ENCODE results near the gene DLX4. TPM values are rescaled to one million over a fixed set of nuclear protein-coding genes. Genes with fewer than 3 reads are reported as not detected.
A peak's percentile ranks its signal among the peaks of the same experiment; 100 is the strongest.

The DLX4 gene
- total and polyA plus RNA-seq, 12 donors: 0.10 to 0.96 (median 0.27) TPM; not detected in 3

DNA sequence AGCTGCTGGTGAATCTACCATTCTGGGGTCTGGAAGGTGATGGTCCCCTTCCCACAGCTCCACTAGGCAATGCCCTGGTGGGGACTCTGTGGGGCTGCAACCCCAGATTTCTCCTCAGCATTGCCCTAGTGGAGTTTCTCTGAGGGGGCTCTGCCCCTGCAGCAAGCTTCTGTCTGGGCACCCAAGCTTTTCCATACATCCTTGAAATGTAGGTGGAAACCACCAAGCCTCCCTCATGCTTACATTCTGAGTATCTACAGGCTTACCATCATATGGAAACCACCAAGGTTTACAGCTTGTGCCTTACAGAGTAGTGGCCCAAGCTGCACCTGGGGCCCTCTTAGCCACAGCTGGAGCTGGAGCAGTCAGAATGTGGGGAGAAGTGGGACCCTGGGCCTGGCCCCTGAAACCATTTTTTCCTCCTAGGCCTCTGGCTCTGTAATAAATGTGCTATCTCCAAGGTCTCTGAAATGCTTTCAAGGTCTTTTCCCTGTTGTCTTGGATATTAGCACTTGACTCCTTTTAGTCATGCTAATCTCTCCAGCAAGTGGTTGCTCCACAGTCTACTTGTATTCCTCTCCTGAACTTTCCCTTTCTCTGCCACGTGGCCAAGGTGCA, 45.6 kb downstream of the DLX4 start:
- intact Hi-C loops (cut with DNase I): no loop called here
- Histone ChIP-seq H3K4me3 (no peak overlapping the region), H3K27me3 (no peaks in the 10 kb centered on the region), H3K36me3 (replicated peaks in 1 of 2) (no peaks in the 10 kb centered on the region), H3K9me3 (replicated peaks in 1 of 3) (no peaks in the 10 kb centered on the region), H3K27ac (no peak overlapping the region), H3K4me1 (replicated peaks in 1 of 2) (no peaks in the 10 kb centered on the region)
- DNase-seq: no peak
- 45 to 70% (median 56%) methylated on average over 1 of the region's 1 CpG for WGBS, 4 donors
- TF ChIP-seq POLR2A (IDR thresholded peaks at IDR 0.05): no peak
- TF ChIP-seq, protein P1, sequence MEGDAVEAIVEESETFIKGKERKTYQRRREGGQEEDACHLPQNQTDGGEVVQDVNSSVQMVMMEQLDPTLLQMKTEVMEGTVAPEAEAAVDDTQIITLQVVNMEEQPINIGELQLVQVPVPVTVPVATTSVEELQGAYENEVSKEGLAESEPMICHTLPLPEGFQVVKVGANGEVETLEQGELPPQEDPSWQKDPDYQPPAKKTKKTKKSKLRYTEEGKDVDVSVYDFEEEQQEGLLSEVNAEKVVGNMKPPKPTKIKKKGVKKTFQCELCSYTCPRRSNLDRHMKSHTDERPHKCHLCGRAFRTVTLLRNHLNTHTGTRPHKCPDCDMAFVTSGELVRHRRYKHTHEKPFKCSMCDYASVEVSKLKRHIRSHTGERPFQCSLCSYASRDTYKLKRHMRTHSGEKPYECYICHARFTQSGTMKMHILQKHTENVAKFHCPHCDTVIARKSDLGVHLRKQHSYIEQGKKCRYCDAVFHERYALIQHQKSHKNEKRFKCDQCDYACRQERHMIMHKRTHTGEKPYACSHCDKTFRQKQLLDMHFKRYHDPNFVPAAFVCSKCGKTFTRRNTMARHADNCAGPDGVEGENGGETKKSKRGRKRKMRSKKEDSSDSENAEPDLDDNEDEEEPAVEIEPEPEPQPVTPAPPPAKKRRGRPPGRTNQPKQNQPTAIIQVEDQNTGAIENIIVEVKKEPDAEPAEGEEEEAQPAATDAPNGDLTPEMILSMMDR (IDR thresholded peaks at IDR 0.05): no peak

DNA sequence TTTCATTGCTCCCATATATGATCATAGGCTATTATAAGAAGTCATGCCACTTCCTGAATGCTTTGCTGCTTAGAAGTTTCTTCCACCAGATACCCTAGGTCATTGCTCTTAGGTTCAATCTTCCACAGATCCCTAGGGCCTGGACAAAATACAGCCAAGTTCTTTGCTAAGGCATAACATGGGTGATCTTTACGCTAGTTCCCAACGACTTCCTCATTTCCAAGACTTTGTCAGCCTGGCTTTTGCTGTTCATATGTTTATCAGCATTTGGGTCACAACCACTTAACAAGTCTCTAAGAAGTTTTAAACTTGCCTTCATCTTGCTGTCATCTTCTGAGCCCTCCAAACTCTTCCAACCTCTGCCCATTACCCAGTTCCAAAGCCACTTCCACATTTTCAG, 46.2 kb downstream of the DLX4 start:
- 84 to 93% (median 90%) methylated on average over 2 of the region's 2 CpGs for WGBS, 4 donors
- Histone ChIP-seq H3K4me3 (no peak overlapping the region), H3K4me1 (replicated peaks in 1 of 2) (no peaks in the 10 kb centered on the region), H3K9me3 (replicated peaks in 1 of 3) (no peaks in the 10 kb centered on the region), H3K27ac (no peak overlapping the region), H3K36me3 (replicated peaks in 1 of 2) (no peaks in the 10 kb centered on the region), H3K27me3 (no peaks in the 10 kb centered on the region)
- TF ChIP-seq, protein P1 (IDR thresholded peaks at IDR 0.05): no peak
- TF ChIP-seq POLR2A (IDR thresholded peaks at IDR 0.05): no peak
- no peak for DNase-seq
- intact Hi-C loops (cut with DNase I): no loop called here

DNA sequence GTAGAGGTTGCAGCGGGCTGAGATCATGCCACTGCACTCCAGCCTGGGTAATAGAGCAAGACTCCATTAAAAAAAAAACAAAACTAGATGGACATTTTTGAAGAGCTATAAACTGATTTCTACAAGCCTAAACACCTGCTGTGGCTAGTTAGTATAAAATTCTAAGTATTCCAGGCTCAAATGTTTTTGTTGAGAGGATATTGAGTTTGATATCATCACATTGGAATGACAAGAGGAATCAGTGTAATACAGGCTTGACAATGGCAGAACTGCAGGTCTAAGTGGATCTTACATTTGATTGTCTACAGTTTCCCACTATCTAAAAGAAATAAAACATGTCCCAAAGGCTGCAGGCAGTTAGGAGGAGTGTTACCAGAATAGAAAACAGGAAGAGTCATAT, 49.9 kb downstream of the DLX4 start:
- H3K4me3 ChIP-seq: no peak overlapping the region
- no peak for DNase-seq
- WGBS, 4 donors: 89 to 100% (median 97%) methylated on average over 1 of the region's 1 CpG
- no peak overlapping the region for H3K27ac ChIP-seq
- H3K27me3 ChIP-seq: no peaks in the 10 kb centered on the region
- no peaks in the 10 kb centered on the region for H3K9me3 ChIP-seq (replicated peaks in 1 of 3)
- no peaks in the 10 kb centered on the region for H3K36me3 ChIP-seq (replicated peaks in 1 of 2)
- TF ChIP-seq, protein P1 (IDR thresholded peaks at IDR 0.05): no peak
- TF ChIP-seq POLR2A (IDR thresholded peaks at IDR 0.05): no peak
- intact Hi-C loops (cut with DNase I): no loop called here
- H3K4me1 ChIP-seq (replicated peaks in 1 of 2): no peaks in the 10 kb centered on the region

DNA sequence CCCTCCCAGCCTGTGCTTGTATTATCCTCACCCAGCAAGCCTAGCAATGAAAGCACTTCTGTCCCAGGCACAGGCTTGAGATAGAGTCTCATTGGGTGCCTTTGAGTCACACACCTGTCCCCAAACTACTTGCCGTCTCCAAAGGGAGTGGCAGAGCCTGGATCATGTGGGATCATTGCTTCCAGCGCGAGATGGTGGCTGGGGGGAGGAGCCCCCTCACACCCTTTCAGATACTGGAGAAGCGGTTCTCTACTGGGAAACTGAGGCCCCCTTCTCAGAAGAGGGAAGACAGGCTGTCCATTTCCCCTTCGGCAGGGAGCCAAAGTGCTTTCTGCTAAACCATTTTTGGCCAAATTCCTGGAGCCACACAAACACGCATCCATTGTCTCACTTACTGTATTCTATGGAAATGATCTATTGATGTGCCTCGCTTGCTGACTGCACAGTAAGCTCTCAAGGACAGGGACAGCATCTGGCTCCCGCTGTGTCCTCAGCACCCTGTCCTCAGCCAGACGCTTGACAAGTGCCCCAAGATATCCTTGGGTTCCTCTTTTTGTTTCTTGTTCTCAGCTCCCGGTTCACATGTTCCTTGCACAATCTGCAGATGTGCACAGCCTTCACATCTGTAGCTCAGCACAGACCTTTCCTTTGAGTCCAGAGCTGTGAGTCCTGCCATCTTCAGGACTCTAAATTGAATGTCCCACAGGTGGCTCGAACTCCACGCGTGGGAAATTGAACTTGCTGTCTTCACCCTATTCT, 52.0 kb downstream of the DLX4 start:
- Histone ChIP-seq H3K4me1 (replicated peaks in 1 of 2) (no peaks in the 10 kb centered on the region), H3K27ac (no peak overlapping the region), H3K4me3 (no peak overlapping the region), H3K27me3 (no peaks in the 10 kb centered on the region), H3K9me3 (replicated peaks in 1 of 3) (no peaks in the 10 kb centered on the region), H3K36me3 (replicated peaks in 1 of 2) (no peaks in the 10 kb centered on the region)
- TF ChIP-seq, protein P1 (IDR thresholded peaks at IDR 0.05): no peak
- no peak for TF ChIP-seq POLR2A (IDR thresholded peaks at IDR 0.05)
- DNase-seq: peak in 1 of 7 donors; percentile 41
- WGBS, 4 donors: 46 to 59% (median 50%) methylated on average over 9 to 13 of the region's 13 CpGs
- intact Hi-C loops (cut with DNase I): no loop called here

Measured in adrenal gland (tissue), 12 donors.